ENCODE data around the gene ZNF155.
"Not testable (repeated sequence)": the region's sequence is repeated elsewhere in the genome, so short reads cannot be mapped to it uniquely, and the experiment has no call there.

ZNF155 gene

DNA sequence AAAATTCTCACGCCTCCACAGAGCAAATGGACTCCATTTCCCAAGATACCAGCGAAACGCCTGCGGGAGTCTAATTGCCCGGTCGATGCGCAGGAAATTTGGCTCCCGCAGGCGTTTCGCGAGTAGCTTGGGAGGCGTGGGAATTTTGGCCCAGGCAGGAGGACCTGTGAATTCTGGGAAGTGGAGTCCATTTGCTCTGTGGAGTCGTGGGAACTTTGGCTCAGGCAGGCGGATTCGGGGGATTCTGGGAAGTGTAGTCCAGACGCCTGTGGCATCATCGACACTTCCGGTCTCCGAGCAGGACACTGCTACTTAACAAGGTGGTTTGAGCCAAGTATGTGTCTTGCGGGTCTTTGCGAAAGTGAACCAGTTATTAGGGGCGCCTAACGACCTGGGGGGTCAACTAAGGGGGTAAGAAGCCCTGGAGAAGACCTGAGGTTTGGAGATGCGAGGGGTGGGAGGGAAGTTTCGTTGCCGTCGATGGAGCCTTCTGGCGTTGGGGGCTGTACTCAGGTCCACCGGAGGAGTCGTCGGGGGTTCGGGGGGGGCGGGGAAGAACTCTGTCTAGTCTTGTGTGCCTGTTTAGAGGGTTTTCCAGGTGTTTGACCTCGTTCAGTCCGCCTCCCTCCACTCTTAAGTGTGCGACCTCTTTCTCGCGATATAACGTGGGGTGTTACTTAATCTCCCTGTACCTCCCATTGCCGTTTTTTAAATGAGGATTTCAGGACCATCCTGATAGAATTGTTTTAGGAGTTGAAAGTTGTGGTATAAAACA is at the start of gene ZNF155:
ZNF155 (plus strand) TSS at position 277 of the 775 bp plus-strand sequence. CDS start 4,356 bp downstream, outside the sequence.
- DNase-seq: peak; percentile 96

DNA sequence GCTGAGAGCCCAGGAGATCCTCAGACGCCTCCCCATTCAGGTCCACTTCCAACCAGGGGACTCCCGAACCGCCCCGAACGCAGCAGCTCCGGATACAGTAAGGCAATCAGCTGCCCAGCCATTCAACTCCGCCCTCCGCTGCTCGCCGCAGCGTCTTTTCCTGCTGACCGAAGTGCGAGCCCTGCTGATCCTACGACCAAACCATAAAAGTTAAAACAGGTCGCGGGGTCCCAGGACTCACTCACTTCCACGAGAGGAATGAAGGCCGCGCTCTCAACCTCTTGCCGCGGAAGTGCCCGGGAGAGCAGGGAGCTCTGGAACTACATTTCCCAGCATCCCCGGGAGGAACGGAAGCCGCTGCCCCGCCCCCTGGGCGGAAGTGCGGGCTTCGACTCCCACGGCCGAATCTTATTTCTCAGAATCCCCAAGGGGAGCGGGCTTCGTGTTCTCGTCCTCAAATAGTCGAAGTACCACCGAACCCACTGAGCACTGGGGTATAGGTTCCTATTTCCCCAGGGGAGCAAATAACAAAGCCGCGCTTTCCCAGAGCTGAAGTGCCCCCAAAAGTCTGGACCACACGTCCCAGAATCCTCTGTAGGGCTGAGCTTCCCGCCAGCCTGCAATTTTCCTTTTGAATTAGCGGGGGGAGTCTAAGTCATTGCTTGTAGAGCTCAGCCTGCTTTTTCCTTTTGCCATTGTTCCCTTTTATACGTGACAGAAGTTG is 48.8 kb upstream of the ZNF155 start, which contains the start of gene ZNF45:
ZNF45 (minus strand) TSS at position 298 of the 724 bp plus-strand sequence. CDS start 13,097 bp downstream, outside the sequence.
- peak; percentile 92 for DNase-seq

DNA sequence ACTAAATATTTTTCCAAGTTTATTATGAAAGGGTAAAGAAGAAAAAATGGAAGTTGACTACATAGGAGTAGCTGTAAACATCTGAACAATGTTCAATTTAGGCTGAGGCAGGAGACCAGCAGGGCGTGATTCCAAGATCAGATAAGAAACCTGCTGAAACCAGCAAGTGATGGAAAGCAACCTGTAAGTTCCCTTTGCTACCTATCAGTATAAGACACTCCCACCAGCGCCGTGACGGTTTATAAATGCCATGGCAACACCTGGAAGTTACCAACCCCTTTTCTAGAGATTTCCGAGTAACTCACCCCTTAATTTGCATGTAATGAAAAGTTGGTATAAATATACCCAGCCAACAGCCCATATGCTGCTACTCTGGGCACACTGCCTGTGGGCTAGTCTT is 47.8 kb upstream of the ZNF155 start:
- no peak for DNase-seq

DNA sequence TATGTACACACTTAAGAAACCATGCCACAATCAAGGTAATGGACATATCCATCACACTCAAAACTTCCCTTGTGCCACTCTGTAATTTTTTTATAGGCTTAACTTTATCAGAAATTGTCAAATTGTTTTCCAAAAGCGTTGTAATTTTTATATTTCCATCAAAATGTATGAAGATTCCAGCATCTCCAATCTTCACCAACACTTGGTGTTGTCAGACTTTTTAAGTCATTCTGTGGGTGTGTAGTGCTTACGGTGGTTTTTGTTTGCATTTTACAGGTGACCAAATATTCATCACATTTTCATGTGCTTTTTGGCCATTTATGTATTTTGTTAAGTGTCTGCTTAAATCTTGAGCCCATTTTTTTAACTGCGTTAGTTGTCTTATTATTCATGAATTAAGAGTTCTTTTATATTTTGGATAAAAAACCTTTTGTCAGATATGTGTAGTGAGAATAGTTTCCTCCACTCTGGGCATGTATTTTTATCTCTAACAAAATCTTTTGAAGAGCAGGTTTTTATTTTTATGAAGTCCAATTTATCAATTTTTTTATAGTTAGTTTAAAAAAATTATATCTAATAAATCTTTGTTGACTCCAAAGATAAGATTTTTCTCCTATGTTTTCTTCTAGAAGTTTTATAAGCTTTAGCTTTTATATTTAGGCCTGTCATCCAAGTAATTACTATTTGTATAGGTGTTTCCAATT is 44.3 kb upstream of the ZNF155 start:
- DNase-seq: no peak

DNA sequence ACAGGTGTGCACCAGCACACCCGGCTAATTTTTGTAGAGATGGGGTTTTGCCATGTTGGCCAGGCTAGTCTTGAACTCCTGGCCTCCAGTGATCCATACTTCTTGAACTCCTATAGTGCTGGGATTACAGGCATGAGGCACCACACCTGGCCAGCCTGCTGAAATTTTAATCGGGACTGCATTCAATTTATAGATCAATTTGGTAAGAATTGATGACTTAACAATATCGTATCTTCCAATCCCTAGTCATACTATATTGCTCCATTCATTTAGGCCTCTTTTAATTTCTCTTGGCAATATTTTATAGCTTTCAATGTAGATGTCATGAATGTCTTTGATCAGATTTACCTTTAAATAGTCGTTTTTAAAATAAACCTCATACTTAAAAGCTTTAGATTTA is 43.3 kb upstream of the ZNF155 start:
- no peak for DNase-seq

DNA sequence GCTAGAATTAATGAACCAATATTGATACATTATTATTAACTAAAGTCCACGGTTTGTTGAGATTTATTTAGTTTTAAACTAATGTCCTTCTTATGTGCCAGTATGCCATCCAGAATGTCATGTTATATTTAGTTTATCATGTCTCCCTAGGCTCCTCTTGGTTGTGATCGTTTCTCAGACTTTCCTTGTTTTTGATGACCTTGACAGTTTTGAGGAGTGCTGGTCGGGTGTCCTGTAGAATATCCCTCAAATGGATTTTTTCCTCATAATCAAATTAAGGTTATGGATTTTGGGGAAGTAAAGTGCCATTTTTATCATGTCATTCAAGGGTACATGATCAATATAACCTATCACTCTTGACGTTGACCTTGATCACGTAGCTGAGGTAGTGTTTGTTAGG is 42.8 kb upstream of the ZNF155 start:
- no peak for DNase-seq

DNA sequence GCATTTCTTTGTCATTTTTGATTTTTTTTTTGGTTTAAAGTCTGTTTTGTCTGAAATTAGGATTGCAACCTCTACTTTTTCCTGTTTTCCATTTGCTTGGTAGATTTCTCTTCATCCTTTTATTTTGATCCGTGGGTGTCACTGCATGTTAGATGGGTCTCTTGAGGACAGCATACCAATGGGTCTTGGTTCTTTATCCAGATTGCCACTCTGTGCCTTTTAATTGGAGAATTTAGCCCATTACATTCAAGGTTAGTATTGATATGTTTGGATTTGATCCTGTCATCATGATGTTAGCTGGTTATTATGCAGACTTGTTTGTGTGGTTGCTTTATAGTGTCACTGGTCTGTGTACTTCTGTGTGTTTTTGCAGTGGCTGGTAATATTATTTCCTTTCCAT is 36.6 kb upstream of the ZNF155 start:
- not testable (repeated sequence) for DNase-seq

DNA sequence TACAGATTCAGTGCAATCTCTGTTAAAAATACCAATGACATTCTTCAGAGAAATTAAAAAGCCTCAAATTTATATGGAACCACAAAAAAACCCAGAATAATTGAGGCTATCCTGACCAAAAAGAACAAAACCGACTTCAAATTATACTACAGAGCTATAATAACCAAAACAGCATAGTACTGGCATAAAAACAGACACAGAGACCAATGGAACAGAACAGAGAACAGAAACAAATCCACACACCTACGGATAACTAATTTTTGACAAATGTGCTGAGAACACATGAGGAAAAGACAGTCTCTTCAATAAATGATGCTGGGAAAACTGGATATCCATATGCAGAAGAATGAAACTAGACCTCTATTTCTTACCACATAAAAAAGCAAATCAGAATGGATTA is 34.2 kb upstream of the ZNF155 start:
- DNase-seq: not testable (repeated sequence)

DNA sequence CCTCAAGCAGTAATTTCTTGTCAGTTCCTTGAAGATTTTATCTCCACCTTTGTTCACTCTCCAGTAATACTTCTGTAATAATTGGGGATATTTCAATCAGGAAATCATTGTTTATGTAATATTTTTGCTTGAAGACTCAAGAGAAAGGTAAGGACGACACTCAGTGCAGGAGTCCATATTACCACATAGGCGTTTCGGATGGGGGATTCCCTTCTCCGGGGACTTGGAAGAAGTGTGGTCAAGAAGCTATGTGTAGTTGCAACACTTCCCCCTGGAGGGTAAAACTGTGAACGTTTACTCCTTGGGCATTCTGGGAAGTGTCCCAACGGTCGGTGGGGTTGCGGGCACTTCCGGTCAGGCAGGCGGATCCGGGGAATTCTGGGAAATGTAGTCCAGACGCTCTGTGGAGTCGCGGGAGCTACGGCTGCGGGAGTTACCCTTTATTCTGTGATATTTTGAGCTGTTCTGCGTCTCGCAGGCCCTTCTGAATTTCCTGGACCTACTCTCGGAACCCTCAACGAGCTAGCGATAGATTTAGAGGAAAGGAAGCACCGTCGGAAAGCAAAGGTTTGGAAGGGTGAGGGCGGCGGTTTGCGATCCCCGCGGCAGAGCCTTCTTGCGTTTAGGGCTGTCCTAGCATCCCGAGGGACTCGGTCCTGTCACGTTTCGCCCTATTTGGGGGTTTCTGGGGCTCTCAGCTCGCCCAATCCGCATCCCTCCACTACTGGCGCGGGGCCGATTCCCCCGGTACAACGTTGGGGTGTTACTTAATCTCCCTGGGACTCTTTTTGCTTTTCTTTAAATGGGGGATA is 32.9 kb upstream of the ZNF155 start, which contains the start of gene ZNF221:
ZNF221 (plus strand) TSS at position 395 of the 812 bp plus-strand sequence. CDS start 11,499 bp downstream, outside the sequence.
- DNase-seq: peak; percentile 100

DNA sequence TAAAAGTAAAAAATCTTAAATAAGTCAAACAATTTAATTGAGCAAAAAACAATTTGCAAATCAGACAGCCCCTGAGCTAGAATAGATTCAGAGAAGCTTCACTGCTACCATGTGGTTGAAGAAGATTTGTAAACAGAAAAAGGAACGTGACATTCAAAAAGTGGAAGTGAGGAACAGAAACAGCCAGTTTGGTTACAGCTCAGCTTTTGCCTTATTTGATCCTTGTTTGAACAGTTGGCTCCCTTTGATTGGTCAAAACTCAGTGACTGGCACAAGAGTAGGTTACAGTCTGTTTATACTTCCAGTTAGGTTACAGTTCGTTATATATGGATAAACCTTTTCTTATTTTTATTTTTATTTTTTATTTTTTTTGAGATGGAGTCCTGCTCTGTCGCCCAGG is 27.2 kb upstream of the ZNF155 start:
- DNase-seq: peak; percentile 95

DNA sequence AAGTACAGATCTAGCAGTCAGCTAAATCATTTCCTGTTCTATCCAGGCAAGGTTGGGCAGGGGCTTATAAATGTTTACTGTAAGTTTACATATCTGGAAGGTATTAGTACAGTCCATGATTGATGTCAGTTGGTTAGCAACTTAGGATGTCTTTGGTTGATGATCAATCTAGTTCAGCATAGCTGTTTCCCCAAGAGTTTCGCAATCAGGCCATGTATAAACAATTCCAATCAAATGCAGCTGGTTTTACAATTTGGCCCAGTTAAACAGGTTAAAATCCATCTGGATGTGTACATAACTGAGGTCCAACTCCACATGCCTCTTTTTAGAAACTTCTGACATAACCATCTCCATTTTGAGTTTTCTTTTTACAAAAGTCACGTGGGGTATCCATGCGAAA is 26.1 kb upstream of the ZNF155 start:
- peak; percentile 13 for DNase-seq

DNA sequence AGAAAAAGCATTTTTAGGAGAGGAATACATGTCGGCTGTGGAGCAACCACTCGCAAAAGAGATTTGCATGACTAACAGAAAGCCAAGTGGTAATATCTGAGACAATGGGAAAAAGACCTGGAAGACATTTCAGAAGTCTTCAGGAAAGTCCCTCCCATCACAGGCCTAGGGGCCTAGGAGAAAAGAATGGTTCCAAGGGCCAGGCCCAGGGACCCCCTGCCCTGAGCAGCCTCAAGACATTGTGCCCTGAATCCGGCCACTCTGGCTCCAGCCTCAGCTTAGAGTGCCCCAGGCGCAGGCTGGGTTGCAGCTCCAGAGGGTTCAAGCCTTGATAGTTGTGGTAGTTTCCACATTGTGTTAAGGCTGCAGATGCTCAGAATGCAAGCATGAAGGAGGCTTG is 23.6 kb upstream of the ZNF155 start:
- DNase-seq: no peak

DNA sequence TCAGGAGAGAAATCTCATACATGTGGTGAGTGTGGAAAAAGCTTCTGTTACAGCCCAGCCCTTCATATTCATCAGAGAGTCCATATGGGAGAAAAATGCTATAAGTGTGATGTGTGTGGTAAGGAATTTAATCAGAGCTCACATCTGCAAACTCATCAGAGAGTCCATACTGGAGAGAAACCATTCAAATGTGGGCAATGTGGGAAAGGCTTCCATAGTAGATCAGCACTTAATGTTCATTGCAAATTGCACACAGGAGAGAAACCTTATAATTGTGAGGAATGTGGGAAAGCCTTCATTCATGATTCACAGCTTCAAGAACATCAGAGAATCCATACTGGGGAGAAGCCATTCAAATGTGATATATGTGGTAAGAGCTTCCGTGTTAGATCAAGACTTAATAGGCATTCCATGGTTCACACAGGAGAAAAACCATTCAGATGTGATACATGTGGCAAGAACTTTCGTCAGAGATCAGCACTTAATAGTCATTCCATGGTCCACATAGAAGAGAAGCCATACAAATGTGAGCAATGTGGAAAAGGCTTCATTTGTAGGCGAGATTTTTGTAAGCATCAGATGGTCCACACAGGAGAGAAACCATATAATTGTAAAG is 17.8 kb upstream of the ZNF155 start:
- no peak for DNase-seq

DNA sequence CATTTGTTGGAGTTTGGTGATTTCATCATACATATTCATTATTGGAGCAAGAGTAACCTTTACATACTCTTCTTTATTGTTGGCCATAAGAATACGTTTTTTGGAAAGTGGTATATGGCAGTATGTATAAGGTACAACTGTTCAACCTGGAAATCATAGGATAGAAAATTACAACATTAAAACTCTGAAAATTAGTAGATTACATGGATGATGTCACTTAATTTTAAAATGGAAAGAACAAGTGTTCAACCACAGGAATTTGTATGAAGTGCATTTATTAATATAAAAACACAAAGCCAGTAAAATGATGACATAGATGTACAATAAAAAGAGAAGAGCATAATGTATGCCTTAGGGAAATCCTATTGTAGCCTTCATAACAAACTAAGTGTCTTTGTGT is 7.3 kb upstream of the ZNF155 start:
- DNase-seq: no peak

DNA sequence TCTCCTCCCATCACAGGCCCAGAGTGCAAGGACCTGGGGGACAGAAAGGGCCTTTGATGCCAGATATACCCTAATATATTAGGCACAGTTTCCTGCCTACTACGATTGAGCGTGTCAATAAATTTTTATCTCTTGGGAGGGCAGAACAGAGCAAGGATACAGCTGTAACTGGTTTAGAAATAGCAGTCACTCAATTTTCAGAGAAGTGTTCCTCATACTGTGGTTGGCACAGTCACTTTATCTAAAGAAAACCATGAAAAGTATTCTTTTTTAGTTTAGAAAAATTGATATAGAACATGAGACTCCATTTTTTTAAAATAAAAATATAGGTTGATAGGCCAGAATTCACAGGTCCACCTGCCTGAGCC is 460 bp upstream of the ZNF155 start:
- no peak for DNase-seq

DNA sequence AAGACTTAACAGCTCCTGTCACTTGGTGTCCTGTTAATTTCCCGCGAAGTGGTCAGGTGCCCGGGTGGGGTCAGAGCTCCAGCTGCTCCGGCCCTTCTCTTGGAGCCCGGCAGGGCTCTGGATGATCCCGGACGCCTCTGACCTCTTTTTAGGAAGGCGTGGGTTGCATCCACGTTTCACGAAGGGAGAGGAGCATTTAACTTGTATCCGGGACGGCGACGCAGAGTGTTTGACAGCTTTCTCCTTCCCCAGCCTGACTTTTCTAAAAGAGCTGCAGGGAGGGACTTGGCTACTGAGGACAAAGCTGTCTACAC is 656 bp downstream of the ZNF155 start:
- DNase-seq: no peak

DNA sequence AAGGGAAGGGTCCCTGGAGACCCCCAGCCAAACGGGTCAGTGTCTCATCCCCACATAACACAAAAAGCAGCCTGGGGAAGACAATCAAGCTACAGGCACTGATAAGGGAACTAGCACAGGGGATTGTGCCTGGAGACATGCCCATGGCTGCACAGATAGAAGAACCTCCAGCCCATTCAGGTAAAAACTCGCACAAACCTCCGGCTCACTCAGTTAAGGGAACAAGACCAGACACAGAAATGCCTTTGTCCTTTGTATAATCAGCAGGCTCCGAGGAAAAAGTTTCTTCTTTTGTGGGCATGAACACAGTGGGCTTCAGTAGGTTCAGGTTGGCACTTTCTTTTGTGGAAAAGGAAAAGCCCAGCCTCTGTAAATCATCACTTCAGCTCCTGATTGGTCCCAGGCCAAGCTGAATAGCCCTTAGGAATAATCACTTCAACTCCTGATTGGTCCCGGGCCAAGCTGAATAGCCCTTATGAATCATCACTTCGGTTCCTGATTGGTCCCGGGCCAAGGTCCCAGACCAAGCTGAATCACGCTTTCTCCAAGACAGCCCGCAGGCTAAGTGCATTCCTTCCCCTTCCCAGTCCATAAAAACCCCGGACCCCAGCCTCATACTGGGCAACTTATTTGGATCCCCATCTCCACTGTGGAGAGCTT is 13.8 kb downstream of the ZNF155 start:
- no peak for DNase-seq

DNA sequence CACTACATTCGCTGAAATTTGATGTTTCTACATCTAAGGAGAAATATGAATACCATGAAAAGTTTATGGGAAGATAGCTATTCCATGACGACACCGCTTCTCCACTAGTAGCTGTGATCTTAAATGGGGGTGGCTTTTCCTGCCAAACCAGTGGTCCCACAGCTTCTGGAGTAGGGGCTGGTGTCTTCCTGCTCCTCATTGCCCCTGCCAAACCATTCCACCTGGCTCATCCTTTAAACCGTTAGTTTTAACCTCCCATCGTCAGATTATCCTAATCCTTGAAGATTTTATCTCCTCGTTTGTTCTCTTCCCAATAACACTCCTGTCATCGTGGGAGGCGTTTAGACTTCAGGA is 18.2 kb downstream of the ZNF155 start:
- DNase-seq: no peak

DNA sequence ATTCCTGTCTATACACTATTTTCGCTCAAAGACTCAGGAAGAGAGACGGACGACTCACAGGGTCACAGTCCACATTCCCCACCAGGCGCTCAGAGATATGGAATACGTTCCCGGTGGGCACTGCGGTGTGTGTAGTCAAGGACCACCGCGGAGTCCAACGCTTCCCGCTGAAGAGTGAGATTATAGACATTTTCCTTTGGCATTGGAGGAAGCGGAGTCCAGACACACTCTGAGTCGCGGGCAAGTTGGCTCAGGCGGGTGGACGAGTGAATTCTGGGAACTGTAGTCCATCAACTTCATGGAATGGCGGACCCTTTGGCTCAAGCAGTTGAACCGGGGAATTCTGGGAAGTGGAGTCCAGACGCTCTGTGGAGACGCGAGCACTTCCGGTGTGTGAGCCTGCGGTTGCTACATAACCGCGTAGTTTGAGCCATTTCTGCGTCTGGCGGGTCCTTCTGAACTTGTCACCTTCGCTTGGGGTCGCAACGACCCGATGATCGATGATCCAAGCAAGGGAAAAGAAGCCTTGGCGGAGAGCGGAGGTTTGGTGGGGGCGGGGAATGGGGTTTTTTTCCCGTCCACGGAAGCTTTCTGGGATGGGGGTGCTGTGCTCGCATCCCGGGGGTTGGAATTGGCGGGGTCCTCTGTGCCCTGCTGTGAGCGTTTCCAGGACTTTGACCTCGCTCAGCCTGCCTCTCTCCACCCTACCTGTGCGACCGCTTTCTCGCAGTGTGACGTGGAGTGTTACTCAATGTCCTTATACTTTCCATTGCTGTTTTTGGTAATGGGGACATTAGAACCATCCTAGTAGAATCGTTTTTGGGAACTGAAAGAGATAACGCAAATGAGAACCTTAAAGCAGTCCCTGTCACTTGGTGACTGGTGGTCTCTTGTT is 18.8 kb downstream of the ZNF155 start, which contains the start of gene ZNF230:
ZNF230 (plus strand) TSS at position 392 of the 895 bp plus-strand sequence. CDS start 4,122 bp downstream, outside the sequence.
- DNase-seq: peak; percentile 100

DNA sequence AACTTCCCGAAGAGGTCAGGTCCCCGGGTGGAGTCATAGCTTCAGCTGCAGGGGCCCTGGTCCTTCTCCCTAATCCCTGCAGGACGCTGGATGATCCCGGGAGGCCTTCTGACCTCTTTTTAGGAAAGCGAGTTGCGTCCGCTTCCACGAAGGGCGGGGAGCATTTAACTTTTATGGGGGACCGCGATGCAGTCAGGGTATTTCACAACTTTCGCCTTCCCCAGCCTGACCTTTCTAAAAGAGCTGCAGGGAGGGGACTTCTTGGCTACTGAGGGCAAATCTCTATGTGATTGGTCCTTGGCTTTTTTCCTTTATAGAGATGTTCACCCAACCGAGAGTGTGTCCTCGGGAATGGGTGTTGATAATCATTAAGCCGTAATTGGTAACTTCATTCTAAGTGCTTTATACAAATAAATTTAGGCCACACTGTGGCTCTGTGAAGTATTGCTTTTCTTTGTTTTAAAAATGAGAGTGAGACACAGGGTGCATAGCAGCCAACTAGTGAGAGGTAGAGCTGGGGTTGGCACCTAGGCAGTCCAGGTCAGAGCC is 19.5 kb downstream of the ZNF155 start:
- DNase-seq: peak; percentile 92

All from MV-4-11 (cell line).